SK-N-MC (cell line): Measurements from ENCODE around the gene DLEU7.

Source experiments
- EZH2 ChIP-seq: fragments of 200-600 bp; sonication (generic); IDR thresholded peaks from one replicate; pipeline ENCODE4 v1.6.1; 2017; ENCODE audit warnings: antibody characterized with exemption
- POLR2AphosphoS5 ChIP-seq: IDR thresholded peaks from 2 replicates; pipeline ENCODE4 v1.6.1; 2012; ENCODE audit warnings: mild to moderate bottlenecking, low read depth, low read length, borderline replicate concordance

- TF ChIP-seq EZH2 (no peak), POLR2AphosphoS5 (no peak)
Measured at GRCh38 chr13:50883728-50884127, 40.2 kb upstream of the DLEU7 start.
